Measurements from ENCODE around the gene DENND4A. TPM values are rescaled to one million over a fixed set of nuclear protein-coding genes. Genes with fewer than 3 reads are reported as not detected.
A peak's percentile ranks its signal among the peaks of the same experiment; 100 is the strongest.

The DENND4A gene
- total and polyA plus RNA-seq, 9 of the 15 experiments (the other 6 are each of a cell fraction or from before 2014, with no cell fraction given), result 6.8 to 32.3 (median 19.9) TPM

GRCh38 chr15:65790694-65791334, 1.3 kb downstream of the DENND4A start (continued):
- TF ChIP-seq AFF4 (CRISPR knock-in tag; IDR thresholded peaks at IDR 0.05) (0 out of 2 replicates have a peak, but pooled peaks have one; percentile 18), SP1 (CRISPR knock-in tag; IDR thresholded peaks at IDR 0.05) (0 out of 2 replicates have a peak, but pooled peaks have one; percentile 21), RUNX1 (IDR thresholded peaks at IDR 0.05; ENCODE audit: low read depth) (no peak), CBX3 (IDR thresholded peaks at IDR 0.05; ENCODE audit: borderline replicate concordance in 1 of 2, low read length in 2 of 2) (no peak), FOXK2 (conservative IDR thresholded peaks at IDR 0.05 in 1 of 2, IDR thresholded peaks at IDR 0.05 in 1 of 2; ENCODE audit: low read depth in 2 of 2) (peak; percentile 44 to 66; a peak in 3 of 4 replicates), NR0B1 (IDR thresholded peaks at IDR 0.05; ENCODE audit: partially characterized antibody) (no peak), MAFK (IDR thresholded peaks at IDR 0.05; ENCODE audit: low read length) (no peak), CEBPG (CRISPR knock-in tag; IDR thresholded peaks at IDR 0.05) (no peak), CEBPG (tag; conservative IDR thresholded peaks at IDR 0.05 in 1 of 2, IDR thresholded peaks at IDR 0.05 in 1 of 2) (peak; percentile 74 to 96), HNRNPLL (IDR thresholded peaks at IDR 0.05; ENCODE audit: low read depth, low read length, poor library complexity, severe bottlenecking) (no peak), MNT (conservative IDR thresholded peaks at IDR 0.05) (peak in 1 of 2 experiments; percentile 69; a peak in 2 of 4 replicates), SAP30 (IDR thresholded peaks at IDR 0.05; ENCODE audit: borderline replicate concordance, insufficient read depth, low read depth, low read length, poor library complexity, severe bottlenecking) (peak; percentile 21), RBM39 (optimal IDR thresholded peaks at IDR 0.05; ENCODE audit: low read depth, low read length) (no peak), NFE2L1 (tag; IDR thresholded peaks at IDR 0.05; ENCODE audit: borderline replicate concordance, low read depth) (no peak), PBX2 (CRISPR knock-in tag; IDR thresholded peaks at IDR 0.05; ENCODE audit: low read depth) (no peak), PBX2 (tag; conservative IDR thresholded peaks at IDR 0.05; ENCODE audit: low read depth) (0 out of 2 replicates have a peak, but pooled peaks have one; percentile 28), ZNF274 (IDR thresholded peaks at IDR 0.05; ENCODE audit: borderline replicate concordance, low read depth, low read length) (no peak)
